Keratinocyte (primary cell): ENCODE data around the gene CACNG5. TPM values are rescaled to one million over a fixed set of nuclear protein-coding genes. Genes with fewer than 3 reads are reported as not detected.

Experiments used
- DNase-seq: peaks from one replicate; pipeline ENCODE4 v3.0.0-alpha.2; 2011; ENCODE audit warnings: low read depth, missing footprints, low spot score
- FAIRE-seq: peaks from 2 replicates; lab custom pipeline; 2011; peaks lifted over from hg19 to GRCh38; lab: Jason Lieb, UNC
- H2AFZ ChIP-seq: 2 replicates; pipeline ENCODE4 v1.6.0; 2012; ENCODE audit warnings: low read length, control low read depth, inconsistent platforms; ENCODE audit not compliant: control insufficient read depth
- H3K27ac ChIP-seq: 2 replicates; pipeline ENCODE4 v1.5.1; 2011; ENCODE audit warnings: low read length; ENCODE audit not compliant: control insufficient read depth, insufficient read depth
- H3K27me3 ChIP-seq: 3 replicates; pipeline ENCODE4 v1.6.0; 2011; ENCODE audit warnings: low read length; ENCODE audit not compliant: control insufficient read depth, insufficient read depth; ENCODE audit errors: extremely low read depth
- H3K36me3 ChIP-seq, 2 experiments: 2 replicates in 1 of 2; 3 replicates in 1 of 2; pipeline ENCODE4 v1.5.1; 2011; ENCODE audit warnings: low read length in 2 of 2, mild to moderate bottlenecking in 1 of 2; ENCODE audit not compliant: control insufficient read depth in 2 of 2, insufficient read depth in 2 of 2; ENCODE audit errors: extremely low read depth in 1 of 2
- H3K4me1 ChIP-seq: 3 replicates; pipeline ENCODE4 v1.5.1; 2011; ENCODE audit warnings: low read length; ENCODE audit not compliant: control insufficient read depth, insufficient read depth; ENCODE audit errors: extremely low read depth
- H3K4me2 ChIP-seq: 3 replicates; pipeline ENCODE4 v1.6.0; 2011; ENCODE audit warnings: low read depth, low read length; ENCODE audit not compliant: control insufficient read depth, insufficient read depth; ENCODE audit errors: extremely low read depth
- H3K4me3 ChIP-seq, 3 experiments: fragments of 200-600 bp in 1 of 3; sonication (generic) in 1 of 3; 2 replicates in 2 of 3; 3 replicates in 1 of 3; pipeline ENCODE4 v1.5.1; 2011 to 2016; ENCODE audit warnings: low read length in 3 of 3, mild to moderate bottlenecking in 3 of 3, control low read depth in 2 of 3, inconsistent platforms in 1 of 3, low read depth in 1 of 3, mixed read lengths in 1 of 3, mixed run types in 1 of 3, moderate library complexity in 1 of 3; ENCODE audit not compliant: control insufficient read depth in 2 of 3, insufficient read depth in 2 of 3; ENCODE audit errors: extremely low read depth in 1 of 3
- H3K79me2 ChIP-seq: 2 replicates; pipeline ENCODE4 v1.6.0; 2012; ENCODE audit warnings: low read length; ENCODE audit not compliant: control insufficient read depth, insufficient read depth
- H3K9ac ChIP-seq: 3 replicates; pipeline ENCODE4 v1.6.0; 2011; ENCODE audit warnings: low read length; ENCODE audit not compliant: control insufficient read depth, insufficient read depth; ENCODE audit errors: extremely low read depth
- H3K9me1 ChIP-seq: 3 replicates; pipeline ENCODE4 v1.6.0; 2011; ENCODE audit warnings: low read length; ENCODE audit not compliant: control insufficient read depth, insufficient read depth; ENCODE audit errors: extremely low read depth
- H3K9me3 ChIP-seq: 2 replicates; pipeline ENCODE4 v1.5.1; 2012; ENCODE audit warnings: low read depth, low read length; ENCODE audit not compliant: control insufficient read depth
- H4K20me1 ChIP-seq: 3 replicates; pipeline ENCODE4 v1.6.0; 2011; ENCODE audit warnings: low read length; ENCODE audit not compliant: control insufficient read depth, insufficient read depth; ENCODE audit errors: extremely low read depth
- CTCF ChIP-seq, 3 experiments: IDR thresholded peaks in 1 of 3; conservative IDR thresholded peaks in 1 of 3; optimal IDR thresholded peaks in 1 of 3; 2 replicates in 2 of 3; 3 replicates in 1 of 3; pipeline versions ENCODE3 to v1.5.1; 2011; ENCODE audit warnings: low read length in 3 of 3, mild to moderate bottlenecking in 3 of 3, moderate library complexity in 2 of 3, control low read depth in 1 of 3, inconsistent platforms in 1 of 3; ENCODE audit not compliant: insufficient read depth in 2 of 3; ENCODE audit errors: extremely low read depth in 1 of 3
- EZH2 ChIP-seq: IDR thresholded peaks from one replicate; pipeline ENCODE4 v1.6.1; 2012; ENCODE audit warnings: inconsistent platforms, mild to moderate bottlenecking, low read length, moderate library complexity
- dilution Hi-C: fragments of 300-500 bp; cut with MboI; formaldehyde crosslinking; loops from one replicate; pipeline ENCODE4 v1.7.0; 2020; ENCODE audit warnings: low sequenced_read_pairs; ENCODE audit not compliant: extremely low pct_ligation_motif_present
- polyA plus RNA-seq, 5 experiments: library from polyadenylated mRNA; depleted of rRNA in 3 of 5; stranded (reverse) in 3 of 5; stranded (forward) in 1 of 5; unstranded in 1 of 5; fragments of >200 nt; gene quantifications; 1 replicate in 1 of 5; 2 replicates in 3 of 5; 3 replicates in 1 of 5; pipeline versions ENCODE4 v1.2.1 to v1.2.3, GENCODE V29; 2011 to 2012; ENCODE audit warnings: missing spikeins in 2 of 5, low read depth in 1 of 5, low replicate concordance in 1 of 5

CACNG5 gene
- polyA plus RNA-seq, 1 donor (not counting 4 experiments of a cell fraction or from before 2014, with no cell fraction given) = not detected

- no peaks in the 10 kb centered on the region for H3K79me2 ChIP-seq
- H3K4me1 ChIP-seq = no peaks in the 10 kb centered on the region
- TF ChIP-seq CTCF (optimal IDR thresholded peaks at IDR 0.05 in 1 of 3, IDR thresholded peaks at IDR 0.05 in 1 of 3, conservative IDR thresholded peaks at IDR 0.05 in 1 of 3; ENCODE audit: extremely low read depth in 1 of 3, insufficient read depth in 2 of 3, low read length in 3 of 3) (no peak), EZH2 (no peak)
- no peaks in the 10 kb centered on the region for H3K36me3 ChIP-seq
- no peak overlapping the region for H3K4me2 ChIP-seq
- no peaks in the 10 kb centered on the region for H3K9me1 ChIP-seq
- H3K9me3 ChIP-seq = no peaks in the 10 kb centered on the region
- peaks cover 6% of the 10 kb centered on the region for H3K27me3 ChIP-seq
- DNase-seq = no peak
- H4K20me1 ChIP-seq = no peaks in the 10 kb centered on the region
- no peak overlapping the region for H2AFZ ChIP-seq
- no peak overlapping the region for H3K27ac ChIP-seq
- H3K9ac ChIP-seq = no peak overlapping the region
- FAIRE-seq = no peak
- H3K4me3 ChIP-seq = no peak overlapping the region
- dilution Hi-C loops = no loop called here
Observed at GRCh38 chr17:66892246-66892645, 57.3 kb downstream of the CACNG5 start.

GRCh38 chr17:66893382-66893781 is 58.5 kb downstream of the CACNG5 start:
- no peak for TF ChIP-seq CTCF (optimal IDR thresholded peaks at IDR 0.05 in 1 of 3, IDR thresholded peaks at IDR 0.05 in 1 of 3, conservative IDR thresholded peaks at IDR 0.05 in 1 of 3; ENCODE audit: extremely low read depth in 1 of 3, insufficient read depth in 2 of 3, low read length in 3 of 3)
- TF ChIP-seq EZH2 = no peak
- Histone ChIP-seq H3K9ac (no peak overlapping the region), H3K4me3 (no peak overlapping the region), H3K27ac (no peak overlapping the region), H3K27me3 (peaks cover 6% of the 10 kb centered on the region), H3K79me2 (no peaks in the 10 kb centered on the region), H4K20me1 (no peaks in the 10 kb centered on the region), H3K4me1 (no peaks in the 10 kb centered on the region), H3K9me3 (no peaks in the 10 kb centered on the region), H3K9me1 (no peaks in the 10 kb centered on the region), H3K4me2 (no peak overlapping the region), H3K36me3 (no peaks in the 10 kb centered on the region), H2AFZ (no peak overlapping the region)
- no peak for DNase-seq
- dilution Hi-C loops = no loop called here
- no peak for FAIRE-seq
